ENCODE data around the gene RFLNA.

- TF ChIP-seq CTCF (conservative IDR thresholded peaks at IDR 0.05 in 1 of 2, IDR thresholded peaks at IDR 0.05 in 1 of 2; ENCODE audit: low read depth in 1 of 2, low read length in 2 of 2) = no peak
- no peak for TF ChIP-seq EZH2 (IDR thresholded peaks at IDR 0.05; ENCODE audit: low read length, missing control alignments)
Observed at GRCh38 chr12:124307556-124307825, 12.6 kb downstream of the RFLNA start.
